GM12878 (cell line): Measurements from ENCODE around the gene AKAP13. TPM values are rescaled to one million over a fixed set of nuclear protein-coding genes. Genes with fewer than 3 reads are reported as not detected.

ENCODE experiments used
- ATAC-seq: fragments of 200-7000 bp; cut with Tn5 transposase; 3 replicates; pipeline ENCODE4 v1.9.1; 2020; ENCODE audit warnings: mild to moderate bottlenecking, moderate library complexity
- BruUV-seq: library from RNA; stranded (reverse); fragments of 400-500 nt; replicated peaks from 2 replicates; lab custom pipeline; 2021; lab: Mats Ljungman, UMichigan
- CTCF ChIA-PET: fragments of 300-600 bp; sonication (Branson Sonifier 250); formaldehyde crosslinking; extraction: SDS; loops from one replicate; lab custom pipeline; 2021; ENCODE audit warnings: inconsistent platforms; lab: Yijun Ruan, JAX
- POLR2A ChIA-PET: fragments of 350-600 bp; formaldehyde crosslinking; extraction: SDS; loops from one replicate; lab custom pipeline; 2021; ENCODE audit warnings: inconsistent platforms; lab: Charles Lee
- RAD21 ChIA-PET: fragments of 300-600 bp; sonication (Branson Sonifier 250); formaldehyde crosslinking; loops from one replicate; lab custom pipeline; 2023; ENCODE audit warnings: antibody characterized with exemption; ENCODE audit not compliant: unreplicated experiment; lab: Charles Lee
- SMC1A ChIA-PET: fragments of 300-600 bp; sonication (Branson Sonifier 250); formaldehyde crosslinking; loops from one replicate; lab custom pipeline; 2023; ENCODE audit not compliant: unreplicated experiment, uncharacterized antibody; lab: Charles Lee
- DNase-seq: peaks from one replicate; pipeline ENCODE4 v3.0.0-alpha.2; 2011; ENCODE audit warnings: low read depth, low spot score
- FAIRE-seq: peaks from 3 replicates; lab custom pipeline; 2011; peaks lifted over from hg19 to GRCh38; lab: Jason Lieb, UNC
- H2AFZ ChIP-seq: 2 replicates; pipeline ENCODE4 v1.6.0; 2011; ENCODE audit warnings: low read depth, low read length, control low read depth; ENCODE audit not compliant: control insufficient read depth
- H3K27ac ChIP-seq: 2 replicates; pipeline ENCODE4 v1.5.1; 2011; ENCODE audit warnings: control low read depth; ENCODE audit not compliant: control insufficient read depth, insufficient read depth
- H3K27me3 ChIP-seq, 2 experiments: replicated peaks in 1 of 2; 2 replicates each; pipeline versions ENCODE4 v1.6.0 to v1.6.1; 2011; ENCODE audit warnings: low read length in 1 of 2; ENCODE audit not compliant: control insufficient read depth in 2 of 2, insufficient read depth in 2 of 2
- H3K36me3 ChIP-seq, 2 experiments: 2 replicates each; pipeline ENCODE4 v1.5.1; 2011; ENCODE audit warnings: low read length in 1 of 2; ENCODE audit not compliant: control insufficient read depth in 2 of 2, insufficient read depth in 2 of 2
- H3K4me1 ChIP-seq: 2 replicates; pipeline ENCODE4 v1.6.1; 2011; ENCODE audit warnings: mild to moderate bottlenecking, low read length, moderate library complexity, mixed read lengths; ENCODE audit not compliant: control insufficient read depth, insufficient read depth
- H3K4me2 ChIP-seq: 2 replicates; pipeline ENCODE4 v1.6.0; 2011; ENCODE audit warnings: control low read depth; ENCODE audit not compliant: control insufficient read depth, insufficient read depth
- H3K4me3 ChIP-seq: fragments of 200-600 bp; sonication (generic); 2 replicates; pipeline ENCODE4 v1.5.1; 2016
- H3K79me2 ChIP-seq: 2 replicates; pipeline ENCODE4 v1.6.0; 2011; ENCODE audit warnings: low read length; ENCODE audit not compliant: control insufficient read depth, insufficient read depth
- H3K9ac ChIP-seq: 2 replicates; pipeline ENCODE4 v1.8.0; 2011; ENCODE audit warnings: low read length, control low read depth, mixed read lengths; ENCODE audit not compliant: control insufficient read depth, insufficient read depth
- H3K9me3 ChIP-seq: replicated peaks from 3 replicates; pipeline ENCODE4 v1.5.1; 2011; ENCODE audit warnings: mild to moderate bottlenecking, low read length; ENCODE audit not compliant: control insufficient read depth, insufficient read depth
- H4K20me1 ChIP-seq: 2 replicates; pipeline ENCODE4 v1.6.0; 2011; ENCODE audit not compliant: control insufficient read depth, insufficient read depth
- BMI1 ChIP-seq: fragments of 450-650 bp; IDR thresholded peaks from 2 replicates; pipeline ENCODE4 v1.6.1; 2016; ENCODE audit warnings: mild to moderate bottlenecking, moderate library complexity, borderline replicate concordance
- HCFC1 ChIP-seq: fragments of 150-350 bp; IDR thresholded peaks from 2 replicates; pipeline ENCODE4 v1.6.1; 2014; ENCODE audit warnings: low read length
- JUND ChIP-seq: IDR thresholded peaks from 2 replicates; pipeline ENCODE4 v1.6.1; 2012; ENCODE audit warnings: low read depth, mild to moderate bottlenecking, low read length, improper control_type of control experiment, moderate library complexity
- MEF2A ChIP-seq: IDR thresholded peaks from 2 replicates; pipeline ENCODE4 v1.6.1; 2011; ENCODE audit warnings: low read depth, mild to moderate bottlenecking, low read length, moderate library complexity; ENCODE audit not compliant: insufficient read depth
- POLR2A ChIP-seq: IDR thresholded peaks from 2 replicates; pipeline ENCODE4 v1.6.1; 2011; ENCODE audit warnings: low read depth, mild to moderate bottlenecking, low read length
- RUNX3 ChIP-seq: IDR thresholded peaks from 2 replicates; pipeline ENCODE4 v1.6.1; 2012; ENCODE audit warnings: low read length, inconsistent platforms
- ZBED1 ChIP-seq: IDR thresholded peaks from 2 replicates; pipeline ENCODE4 v1.6.1; 2016; ENCODE audit warnings: borderline replicate concordance
- ZNF384 ChIP-seq: IDR thresholded peaks from 2 replicates; pipeline ENCODE4 v1.6.1; 2012; ENCODE audit warnings: low read depth, mild to moderate bottlenecking, low read length, improper control_type of control experiment, borderline replicate concordance
- WGBS: methylation state at CpG from one replicate; pipeline ENCODE4 v1.1.6; 2016; ENCODE audit warnings: low lambda C conversion rate; ENCODE audit not compliant: insufficient replicate concordance, insufficient coverage; ENCODE audit errors: missing lambda C conversion rate; 5-methylcytosine and 5-hydroxymethylcytosine counted together
- in situ Hi-C: fragments of 300-500 bp; cut with MboI; formaldehyde crosslinking; loops from 9 replicates; pipeline ENCODE4 v1.14.3; 2018; ENCODE audit warnings: mixed read lengths
- intact Hi-C: fragments of 100-400 bp; cut with micrococcal nuclease; formaldehyde crosslinking; loops from one replicate; pipeline ENCODE4 v1.14.2; 2022; ENCODE audit not compliant: unreplicated experiment
- polyA plus RNA-seq, 11 experiments: library from polyadenylated mRNA; depleted of rRNA in 4 of 11; unstranded in 6 of 11; stranded (reverse) in 5 of 11; fragments of >200 nt; fragmentation: Nextera tagmentation in 4 of 11; fragmentation: Illumina TruSeq in 1 of 11; extraction: Ambion mirVana in 4 of 11; extraction: Trizol in 1 of 11; gene quantifications; 1 replicate in 1 of 11; 2 replicates in 10 of 11; pipeline versions ENCODE4 v1.2.1 to v1.2.3, GENCODE V29; 2011 to 2016; ENCODE audit warnings: inconsistent platforms in 2 of 11, missing spikeins in 2 of 11, low read depth in 1 of 11
- total RNA-seq, 4 experiments: library from RNA; depleted of rRNA in 3 of 4; stranded (reverse); fragments of >200 nt in 3 of 4; fragmentation: Illumina TruSeq in 1 of 4; extraction: Trizol in 1 of 4; gene quantifications; 2 replicates each; pipeline versions ENCODE4 v1.2.1 to v1.2.3, GENCODE V29; 2013 to 2021
- TF ChIP-seq, protein P1 (sequence below): IDR thresholded peaks from 2 replicates; pipeline ENCODE4 v1.6.1; 2012; ENCODE audit warnings: mild to moderate bottlenecking, low read depth, low read length
- TF ChIP-seq, protein P2 (sequence below): fragments of 450-650 bp; IDR thresholded peaks from 2 replicates; pipeline ENCODE4 v1.6.1; 2016; ENCODE audit warnings: mild to moderate bottlenecking
- TF ChIP-seq, protein P3 (sequence below): IDR thresholded peaks from 2 replicates; pipeline ENCODE4 v1.6.1; 2012; ENCODE audit warnings: improper control_type of control experiment, low read depth, low read length; ENCODE audit not compliant: insufficient replicate concordance

AKAP13 gene
- total and polyA plus RNA-seq, 10 of the 15 experiments (the other 5 are each of a cell fraction or from before 2014, with no cell fraction given) = 14.4 to 74.9 (median 55.1) TPM

DNA sequence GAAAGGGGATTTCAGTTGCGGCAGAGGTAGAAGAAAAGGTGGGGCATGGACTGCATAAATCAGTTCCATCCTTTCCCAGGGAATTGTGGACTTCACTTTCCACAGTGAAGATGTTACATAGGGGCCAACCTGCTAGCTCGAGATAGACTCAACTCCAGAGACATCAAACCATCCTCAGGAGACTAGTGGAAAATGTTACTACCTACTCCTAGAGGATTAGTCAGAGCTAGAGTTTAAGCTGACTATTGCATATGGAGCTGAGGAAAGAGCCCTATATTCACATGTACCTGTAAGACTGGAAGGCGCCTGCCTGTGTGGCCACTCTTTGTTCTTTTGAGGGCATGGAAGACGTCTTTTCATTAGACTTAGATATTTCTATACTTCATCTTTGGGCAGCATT lies 345.2 kb downstream of the AKAP13 start:
- Histone ChIP-seq H3K9ac (no peak overlapping the region), H3K36me3 (peaks cover 28 to 58% of the 10 kb centered on the region in 2 experiments), H3K4me2 (no peak overlapping the region), H2AFZ (no peak overlapping the region), H3K4me1 (peaks cover 1% of the 10 kb centered on the region; the same call in 1 of the 2 replicates), H3K27ac (no peak overlapping the region), H3K9me3 (no peaks in the 10 kb centered on the region), H4K20me1 (no peaks in the 10 kb centered on the region; the same call in 1 of the 2 replicates), H3K4me3 (no peak overlapping the region), H3K79me2 (peaks cover 1% of the 10 kb centered on the region; the same call in 1 of the 2 replicates), H3K27me3 (no peaks in the 10 kb centered on the region)
- FAIRE-seq (no peak), DNase-seq (no peak), ATAC-seq (no peak)
- POLR2A ChIA-PET = no interaction called here
- SMC1A ChIA-PET = interaction anchor here (0.7 to 2.4 kb wide), 5 partner anchors 17 to 115 kb away, joined by 3 to 5 read pairs (median 3); no protein-coding TSS in a partner anchor
- no TSS peak for BruUV-seq
- CTCF ChIA-PET = interaction anchor here (0.8 to 1.1 kb wide), 4 partner anchors 9 to 109 kb away, joined by 3 read pairs; no protein-coding TSS in a partner anchor
- WGBS = 66% methylated on average over 4 of the region's 4 CpGs
- intact Hi-C loops = no loop called here
- in situ Hi-C loops = no loop called here
- RAD21 ChIA-PET = interaction anchor here (1.4 kb wide), 1 partner anchor 115 kb away, joined by 3 read pairs; no protein-coding TSS in a partner anchor
- TF ChIP-seq POLR2A (no peak), MEF2A (no peak), BMI1 (no peak), ZBED1 (no peak), JUND (no peak), ZNF384 (no peak), HCFC1 (no peak), RUNX3 (no peak)
- TF ChIP-seq, protein P1, sequence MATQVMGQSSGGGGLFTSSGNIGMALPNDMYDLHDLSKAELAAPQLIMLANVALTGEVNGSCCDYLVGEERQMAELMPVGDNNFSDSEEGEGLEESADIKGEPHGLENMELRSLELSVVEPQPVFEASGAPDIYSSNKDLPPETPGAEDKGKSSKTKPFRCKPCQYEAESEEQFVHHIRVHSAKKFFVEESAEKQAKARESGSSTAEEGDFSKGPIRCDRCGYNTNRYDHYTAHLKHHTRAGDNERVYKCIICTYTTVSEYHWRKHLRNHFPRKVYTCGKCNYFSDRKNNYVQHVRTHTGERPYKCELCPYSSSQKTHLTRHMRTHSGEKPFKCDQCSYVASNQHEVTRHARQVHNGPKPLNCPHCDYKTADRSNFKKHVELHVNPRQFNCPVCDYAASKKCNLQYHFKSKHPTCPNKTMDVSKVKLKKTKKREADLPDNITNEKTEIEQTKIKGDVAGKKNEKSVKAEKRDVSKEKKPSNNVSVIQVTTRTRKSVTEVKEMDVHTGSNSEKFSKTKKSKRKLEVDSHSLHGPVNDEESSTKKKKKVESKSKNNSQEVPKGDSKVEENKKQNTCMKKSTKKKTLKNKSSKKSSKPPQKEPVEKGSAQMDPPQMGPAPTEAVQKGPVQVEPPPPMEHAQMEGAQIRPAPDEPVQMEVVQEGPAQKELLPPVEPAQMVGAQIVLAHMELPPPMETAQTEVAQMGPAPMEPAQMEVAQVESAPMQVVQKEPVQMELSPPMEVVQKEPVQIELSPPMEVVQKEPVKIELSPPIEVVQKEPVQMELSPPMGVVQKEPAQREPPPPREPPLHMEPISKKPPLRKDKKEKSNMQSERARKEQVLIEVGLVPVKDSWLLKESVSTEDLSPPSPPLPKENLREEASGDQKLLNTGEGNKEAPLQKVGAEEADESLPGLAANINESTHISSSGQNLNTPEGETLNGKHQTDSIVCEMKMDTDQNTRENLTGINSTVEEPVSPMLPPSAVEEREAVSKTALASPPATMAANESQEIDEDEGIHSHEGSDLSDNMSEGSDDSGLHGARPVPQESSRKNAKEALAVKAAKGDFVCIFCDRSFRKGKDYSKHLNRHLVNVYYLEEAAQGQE = no peak
- TF ChIP-seq, protein P2, sequence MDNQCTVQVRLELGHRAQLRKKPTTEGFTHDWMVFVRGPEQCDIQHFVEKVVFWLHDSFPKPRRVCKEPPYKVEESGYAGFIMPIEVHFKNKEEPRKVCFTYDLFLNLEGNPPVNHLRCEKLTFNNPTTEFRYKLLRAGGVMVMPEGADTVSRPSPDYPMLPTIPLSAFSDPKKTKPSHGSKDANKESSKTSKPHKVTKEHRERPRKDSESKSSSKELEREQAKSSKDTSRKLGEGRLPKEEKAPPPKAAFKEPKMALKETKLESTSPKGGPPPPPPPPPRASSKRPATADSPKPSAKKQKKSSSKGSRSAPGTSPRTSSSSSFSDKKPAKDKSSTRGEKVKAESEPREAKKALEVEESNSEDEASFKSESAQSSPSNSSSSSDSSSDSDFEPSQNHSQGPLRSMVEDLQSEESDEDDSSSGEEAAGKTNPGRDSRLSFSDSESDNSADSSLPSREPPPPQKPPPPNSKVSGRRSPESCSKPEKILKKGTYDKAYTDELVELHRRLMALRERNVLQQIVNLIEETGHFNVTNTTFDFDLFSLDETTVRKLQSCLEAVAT = no peak
- TF ChIP-seq, protein P3, sequence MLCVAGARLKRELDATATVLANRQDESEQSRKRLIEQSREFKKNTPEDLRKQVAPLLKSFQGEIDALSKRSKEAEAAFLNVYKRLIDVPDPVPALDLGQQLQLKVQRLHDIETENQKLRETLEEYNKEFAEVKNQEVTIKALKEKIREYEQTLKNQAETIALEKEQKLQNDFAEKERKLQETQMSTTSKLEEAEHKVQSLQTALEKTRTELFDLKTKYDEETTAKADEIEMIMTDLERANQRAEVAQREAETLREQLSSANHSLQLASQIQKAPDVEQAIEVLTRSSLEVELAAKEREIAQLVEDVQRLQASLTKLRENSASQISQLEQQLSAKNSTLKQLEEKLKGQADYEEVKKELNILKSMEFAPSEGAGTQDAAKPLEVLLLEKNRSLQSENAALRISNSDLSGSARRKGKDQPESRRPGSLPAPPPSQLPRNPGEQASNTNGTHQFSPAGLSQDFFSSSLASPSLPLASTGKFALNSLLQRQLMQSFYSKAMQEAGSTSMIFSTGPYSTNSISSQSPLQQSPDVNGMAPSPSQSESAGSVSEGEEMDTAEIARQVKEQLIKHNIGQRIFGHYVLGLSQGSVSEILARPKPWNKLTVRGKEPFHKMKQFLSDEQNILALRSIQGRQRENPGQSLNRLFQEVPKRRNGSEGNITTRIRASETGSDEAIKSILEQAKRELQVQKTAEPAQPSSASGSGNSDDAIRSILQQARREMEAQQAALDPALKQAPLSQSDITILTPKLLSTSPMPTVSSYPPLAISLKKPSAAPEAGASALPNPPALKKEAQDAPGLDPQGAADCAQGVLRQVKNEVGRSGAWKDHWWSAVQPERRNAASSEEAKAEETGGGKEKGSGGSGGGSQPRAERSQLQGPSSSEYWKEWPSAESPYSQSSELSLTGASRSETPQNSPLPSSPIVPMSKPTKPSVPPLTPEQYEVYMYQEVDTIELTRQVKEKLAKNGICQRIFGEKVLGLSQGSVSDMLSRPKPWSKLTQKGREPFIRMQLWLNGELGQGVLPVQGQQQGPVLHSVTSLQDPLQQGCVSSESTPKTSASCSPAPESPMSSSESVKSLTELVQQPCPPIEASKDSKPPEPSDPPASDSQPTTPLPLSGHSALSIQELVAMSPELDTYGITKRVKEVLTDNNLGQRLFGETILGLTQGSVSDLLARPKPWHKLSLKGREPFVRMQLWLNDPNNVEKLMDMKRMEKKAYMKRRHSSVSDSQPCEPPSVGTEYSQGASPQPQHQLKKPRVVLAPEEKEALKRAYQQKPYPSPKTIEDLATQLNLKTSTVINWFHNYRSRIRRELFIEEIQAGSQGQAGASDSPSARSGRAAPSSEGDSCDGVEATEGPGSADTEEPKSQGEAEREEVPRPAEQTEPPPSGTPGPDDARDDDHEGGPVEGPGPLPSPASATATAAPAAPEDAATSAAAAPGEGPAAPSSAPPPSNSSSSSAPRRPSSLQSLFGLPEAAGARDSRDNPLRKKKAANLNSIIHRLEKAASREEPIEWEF = no peak
